Pulmonary artery endothelial cell (primary cell): ENCODE results near the gene PLEKHB1. TPM values are rescaled to one million over a fixed set of nuclear protein-coding genes. Genes with fewer than 3 reads are reported as not detected.

ENCODE experiments used
- DNase-seq: peaks from one replicate; pipeline ENCODE4 v3.0.0-alpha.2; 2011; ENCODE audit warnings: low read depth, low spot score
- total RNA-seq: library from RNA; depleted of rRNA; stranded (reverse); fragments of >200 nt; gene quantifications from 2 replicates; pipeline ENCODE4 v1.2.3, GENCODE V29; 2014

The PLEKHB1 gene
- 0.26 and 0.42 TPM in 2 replicates for total RNA-seq

DNA sequence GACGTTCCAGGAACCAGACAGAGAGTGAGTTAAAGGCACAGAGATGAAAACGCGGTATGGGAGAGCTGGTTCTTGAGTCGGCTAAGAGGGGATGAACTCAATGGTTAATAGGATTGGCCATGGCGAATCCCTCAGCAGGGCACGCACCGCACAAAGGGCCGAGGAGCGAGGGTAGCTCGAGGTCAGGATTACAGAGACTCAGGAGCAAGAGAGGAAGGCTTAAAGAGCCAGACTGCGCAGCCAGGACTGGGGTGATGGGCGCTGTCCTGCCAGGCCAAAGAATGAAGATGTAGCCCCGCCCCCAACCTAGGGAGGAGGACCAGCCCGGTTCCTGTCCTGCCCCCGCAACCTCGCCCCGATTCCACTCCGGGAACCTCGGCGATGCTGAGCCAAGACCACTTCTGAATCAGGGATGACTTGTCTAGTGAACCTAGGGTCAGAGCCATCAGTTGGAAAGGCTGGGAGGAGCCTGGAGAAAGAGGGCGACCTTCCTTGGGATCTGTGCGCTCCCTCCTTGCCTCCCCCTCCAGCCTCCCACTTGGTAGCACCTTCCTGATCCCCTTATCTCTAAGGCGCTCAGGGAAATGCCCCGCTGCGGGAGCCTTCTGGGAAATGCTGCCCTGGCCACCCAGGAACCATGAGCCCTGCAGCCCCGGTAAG, at the start of gene PLEKHB1:
Gene PLEKHB1, plus strand, starts transcription at position 610 of the 660 bp plus-strand sequence. Its CDS starts 28 bp downstream, at position 638.
- DNase-seq, result no peak

- DNase-seq, result no peak
Measured at GRCh38 chr11:73597336-73597955, 48.9 kb upstream of the PLEKHB1 start.

DNA sequence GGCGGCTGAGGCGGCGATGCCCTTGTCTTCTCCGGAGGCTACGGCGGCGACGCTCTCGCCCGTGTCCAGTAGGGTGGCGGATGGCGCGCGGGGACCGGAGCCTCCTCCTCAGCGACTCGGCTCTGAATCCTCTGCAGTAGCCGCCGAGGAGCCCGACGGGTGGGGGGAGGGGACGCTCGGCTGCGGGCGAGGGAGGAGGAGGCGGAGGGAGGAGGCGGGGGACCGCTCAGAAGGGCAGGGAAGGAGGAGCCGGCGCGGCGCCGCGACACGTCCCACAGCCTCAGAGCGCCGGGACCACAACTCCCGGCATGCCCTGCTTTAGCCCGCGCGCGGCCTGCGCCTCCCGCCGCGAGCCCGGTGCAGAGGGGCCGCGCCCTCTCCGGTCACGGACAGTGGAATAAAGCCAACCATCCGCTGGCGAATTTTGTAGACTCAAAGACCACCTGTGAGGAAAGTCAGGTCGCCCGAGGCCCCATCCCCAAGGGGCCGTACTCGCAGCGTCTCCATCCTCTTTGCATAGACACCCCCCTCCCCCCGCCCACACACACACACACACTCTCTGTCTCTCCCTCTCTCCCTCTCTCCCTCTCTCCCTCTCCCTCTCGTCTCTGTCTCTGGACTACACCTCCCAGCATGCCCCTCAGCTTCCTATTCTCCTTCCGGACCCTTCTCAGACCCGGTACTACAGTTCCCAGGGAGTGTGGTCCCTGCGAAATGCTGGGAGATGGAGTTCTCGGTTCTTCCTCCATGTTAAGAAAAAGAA, 48.2 kb upstream of the PLEKHB1 start, which contains the start of gene FAM168A:
Gene FAM168A, minus strand, starts transcription at position 157 of the 763 bp plus-strand sequence. CDS start 129,638 bp downstream, outside the sequence.
- DNase-seq, result peak; percentile 90

GRCh38 chr11:73598719-73599379, 47.5 kb upstream of the PLEKHB1 start:
- no peak for DNase-seq

DNA sequence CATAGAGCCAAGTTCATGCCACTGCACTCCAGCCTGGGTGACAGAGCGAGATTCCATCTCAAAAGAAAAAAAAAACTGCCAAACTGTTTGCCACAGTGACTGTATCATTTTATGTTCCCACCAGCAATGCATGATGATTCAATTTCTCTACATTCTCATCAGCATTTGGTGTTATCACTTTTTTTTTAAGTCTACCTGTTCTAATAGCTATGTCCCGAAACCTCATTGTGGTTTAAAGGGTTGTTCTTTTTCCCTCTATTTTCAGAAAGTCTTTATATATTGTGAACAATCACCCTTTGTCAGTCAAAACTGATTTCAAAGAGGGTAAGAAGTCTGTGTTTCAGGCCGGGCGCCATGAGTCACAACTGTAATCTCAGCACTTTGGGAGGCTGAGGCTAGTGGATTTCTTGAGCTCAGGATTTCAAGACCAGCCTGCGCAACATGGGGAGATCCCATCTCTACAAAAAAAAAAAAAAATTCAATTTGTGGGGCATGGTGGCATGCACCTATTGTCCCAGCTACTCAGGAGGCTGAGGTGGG, 33.7 kb upstream of the PLEKHB1 start:
- no peak for DNase-seq

- DNase-seq, result no peak
Measured at GRCh38 chr11:73614591-73614990, 31.8 kb upstream of the PLEKHB1 start.

DNA sequence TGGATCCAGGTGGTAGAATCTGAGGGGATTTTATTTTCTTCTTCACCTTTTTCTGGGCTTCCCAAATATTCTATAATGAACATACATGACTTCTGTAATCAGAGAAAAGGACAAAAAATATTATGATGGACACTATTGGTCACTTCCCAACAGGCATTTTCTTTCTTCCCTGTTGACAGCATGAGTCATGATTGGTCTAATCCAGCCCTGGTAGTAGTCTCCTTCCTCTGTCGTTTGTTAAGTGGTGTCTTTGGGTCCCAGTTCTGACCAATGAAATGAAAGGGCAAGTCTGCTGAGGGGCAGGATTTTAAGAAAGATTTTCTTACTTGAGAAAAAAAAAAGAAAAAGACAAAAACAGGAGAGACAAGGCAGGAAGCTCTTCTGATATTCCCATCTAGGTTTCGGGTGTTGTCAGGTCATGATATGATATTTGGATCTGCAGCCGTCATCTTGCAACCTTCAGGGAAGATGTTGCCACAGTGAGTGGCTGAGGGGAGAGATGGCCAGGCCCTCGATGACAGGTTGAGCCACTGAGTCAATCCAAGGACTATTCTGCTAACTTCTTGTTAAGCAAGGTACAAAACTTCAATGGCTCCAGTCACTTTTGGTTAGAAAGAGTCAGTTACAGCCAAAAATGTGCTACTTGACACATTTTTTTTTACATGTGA, 23.3 kb upstream of the PLEKHB1 start:
- no peak for DNase-seq

DNA sequence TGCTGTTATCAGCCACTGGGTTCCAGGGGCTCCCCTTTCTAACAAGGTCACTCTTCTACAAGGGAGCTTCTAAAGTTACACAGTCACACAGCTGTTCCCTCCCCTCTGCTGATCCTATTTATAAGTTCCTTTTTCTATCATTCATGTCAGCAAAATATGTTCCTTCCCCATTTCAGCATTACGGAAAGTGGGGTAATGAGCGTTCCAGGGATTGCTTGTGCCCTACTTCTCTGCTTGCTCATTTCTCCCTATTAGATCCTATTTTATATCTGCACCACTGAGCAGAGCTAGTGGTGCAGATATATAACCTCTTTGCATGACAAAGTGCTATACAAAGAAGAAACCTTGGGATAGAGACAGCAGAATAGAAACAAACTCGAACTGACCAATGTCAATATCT, 22.7 kb upstream of the PLEKHB1 start:
- DNase-seq, result no peak

GRCh38 chr11:73625696-73626318, 20.6 kb upstream of the PLEKHB1 start:
- DNase-seq, result no peak

GRCh38 chr11:73629907-73630306, 16.5 kb upstream of the PLEKHB1 start:
- no peak for DNase-seq

DNA sequence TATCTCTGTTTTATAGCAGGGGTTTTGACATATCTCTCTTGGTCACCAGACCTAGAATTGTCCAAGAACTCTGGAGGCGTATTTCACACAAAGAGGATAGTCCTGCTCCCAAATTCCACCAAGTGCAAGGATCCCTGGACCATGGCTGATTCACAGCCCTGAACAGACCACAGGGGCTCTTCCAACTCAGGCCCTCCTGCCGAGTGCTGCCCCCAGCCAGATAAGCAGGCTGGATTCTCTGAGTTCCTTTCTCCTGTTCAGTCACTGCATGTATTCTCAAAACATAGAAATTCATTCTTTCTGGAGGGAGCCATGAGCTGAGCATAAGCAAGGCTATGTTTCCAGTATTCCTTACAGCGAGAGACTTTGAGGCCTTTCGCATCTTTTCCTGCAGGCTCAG, 13.4 kb upstream of the PLEKHB1 start:
- no peak for DNase-seq

DNA sequence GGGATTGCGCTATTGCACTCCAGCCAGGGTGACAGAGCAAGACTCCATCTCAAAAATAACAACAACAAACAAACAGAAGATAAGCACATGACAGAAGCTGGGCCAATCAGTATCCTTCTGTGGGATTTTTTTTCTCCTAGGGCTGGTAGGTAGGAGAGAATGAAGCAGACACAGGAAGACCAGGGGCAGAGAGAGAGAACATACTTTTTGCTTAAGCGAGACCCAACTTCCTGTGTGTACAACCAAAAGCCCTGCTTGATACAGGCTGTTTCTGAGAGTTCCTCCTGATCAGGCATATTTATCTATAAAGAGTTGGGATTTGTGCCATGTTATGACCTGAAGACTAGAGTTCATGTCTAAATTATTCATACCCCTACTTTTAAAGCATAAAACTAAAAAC, 12.4 kb upstream of the PLEKHB1 start:
- DNase-seq, result no peak

DNA sequence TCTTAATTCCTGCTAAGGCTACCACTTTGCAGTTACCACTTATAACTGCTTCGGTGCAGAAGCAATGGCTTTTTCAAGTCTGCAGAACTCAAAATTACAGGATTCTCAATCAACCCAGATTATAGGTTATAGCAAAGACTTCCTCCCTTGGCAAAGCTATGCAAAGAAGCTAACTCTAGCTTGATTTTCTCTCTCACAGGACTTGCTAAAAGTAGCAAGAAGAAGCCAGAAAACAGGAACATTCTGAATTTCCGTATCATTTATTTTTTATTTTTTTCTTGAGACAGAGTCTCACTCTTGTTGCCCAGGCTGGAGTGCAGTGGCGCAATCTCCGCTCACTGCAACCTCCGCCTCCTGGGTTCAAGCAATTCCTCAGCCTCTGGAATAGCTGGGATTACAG, 10.7 kb upstream of the PLEKHB1 start:
- DNase-seq, result no peak

GRCh38 chr11:73636249-73636648, 10.1 kb upstream of the PLEKHB1 start:
- no peak for DNase-seq

DNA sequence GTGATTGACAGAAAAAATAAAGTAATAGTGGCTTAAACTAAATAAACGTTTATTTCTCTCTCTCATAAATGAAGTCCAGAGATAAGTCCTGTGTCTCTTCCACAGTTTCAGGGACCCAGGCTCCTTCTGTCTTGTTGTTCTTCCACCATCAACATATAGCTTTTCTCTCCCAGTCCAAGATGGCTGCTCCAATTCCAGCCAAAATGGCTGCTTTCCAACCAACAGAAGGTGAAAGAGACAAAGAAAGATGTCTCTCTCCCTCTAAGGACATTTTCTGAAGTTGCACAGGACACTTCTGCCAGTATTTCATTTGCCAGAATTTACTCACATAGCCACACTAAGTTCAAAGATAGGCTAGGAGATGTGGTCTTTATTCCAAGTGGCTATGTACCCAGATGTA, 9.4 kb upstream of the PLEKHB1 start:
- DNase-seq, result no peak

DNA sequence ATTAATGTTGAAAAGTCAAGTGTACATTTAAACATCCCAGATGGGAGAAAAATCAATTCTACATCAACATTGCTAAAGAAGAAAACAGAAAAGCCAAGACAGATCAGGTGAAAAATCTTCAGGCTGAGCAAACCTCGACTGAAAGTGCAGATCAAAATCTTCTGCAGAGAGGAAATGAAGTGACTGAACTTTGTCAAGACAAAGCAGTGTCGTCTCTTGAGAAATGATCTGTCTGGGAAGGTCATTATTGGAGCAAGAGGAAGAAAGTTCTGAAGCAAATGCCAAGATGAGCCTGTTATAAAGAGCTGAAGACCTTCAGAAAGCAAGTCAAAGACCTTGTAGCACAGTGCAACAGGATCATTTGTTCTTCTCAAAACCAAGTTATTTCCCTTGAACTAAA, 5.8 kb upstream of the PLEKHB1 start:
- DNase-seq, result no peak

DNA sequence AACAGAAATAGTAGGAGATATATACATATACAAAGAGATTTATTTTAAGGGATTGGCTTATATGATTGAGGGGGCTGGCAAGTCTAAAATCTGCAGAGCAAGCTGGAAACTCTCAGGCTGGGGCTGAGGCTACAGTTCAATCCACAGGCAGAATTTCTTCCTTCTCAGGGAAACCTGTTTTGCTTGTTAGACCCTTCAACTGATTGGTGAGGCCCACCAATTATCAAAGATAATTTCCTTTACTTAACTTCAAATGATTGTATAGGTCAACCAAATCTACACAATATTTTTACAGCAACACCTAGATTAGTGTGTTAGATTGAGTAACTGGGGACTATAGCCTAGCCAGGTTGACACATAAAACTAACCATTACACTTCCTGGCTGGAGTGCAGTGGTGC, 4.7 kb upstream of the PLEKHB1 start:
- DNase-seq, result no peak

- no peak for DNase-seq
Measured at GRCh38 chr11:73645121-73645969, 1.0 kb upstream of the PLEKHB1 start.

- peak; percentile 43 for DNase-seq
Measured at GRCh38 chr11:73647459-73648100, 1.2 kb downstream of the PLEKHB1 start.
